HepG2 (cell line): ENCODE data around the gene TPX2. TPM values are rescaled to one million over a fixed set of nuclear protein-coding genes. Genes with fewer than 3 reads are reported as not detected.

ENCODE experiments used
- ATAC-seq: fragments of 200-7000 bp; cut with Tn5 transposase; 3 replicates; pipeline ENCODE4 v1.9.1; 2020; ENCODE audit warnings: mild to moderate bottlenecking, moderate library complexity
- BruUV-seq: library from RNA; stranded (reverse); fragments of 400-500 nt; replicated peaks from 2 replicates; lab custom pipeline; 2021; lab: Mats Ljungman, UMichigan
- CTCF ChIA-PET: fragments of 300-600 bp; formaldehyde crosslinking; extraction: SDS; loops from one replicate; lab custom pipeline; 2021; ENCODE audit warnings: low total read pairs, inconsistent platforms, low intra/inter-chr PET ratio; lab: Yijun Ruan, JAX
- POLR2A ChIA-PET: fragments of 350-600 bp; sonication (Branson Sonifier 250); formaldehyde crosslinking; loops from one replicate; lab custom pipeline; 2020; ENCODE audit warnings: antibody characterized with exemption, inconsistent platforms; lab: Yijun Ruan, JAX
- DNase-seq: peaks from one replicate; pipeline ENCODE4 v3.0.0-alpha.2; 2015; ENCODE audit warnings: low spot score
- FAIRE-seq: peaks from 3 replicates; lab custom pipeline; 2011; peaks lifted over from hg19 to GRCh38; lab: Jason Lieb, UNC
- H2AFZ ChIP-seq: one replicate; pipeline ENCODE4 v1.6.1; 2011; ENCODE audit warnings: low read length, inconsistent platforms
- H3K27ac ChIP-seq: fragments of 300-600 bp; 3 replicates; pipeline ENCODE4 v1.8.0; 2011; ENCODE audit warnings: mixed run types, mild to moderate bottlenecking, mixed read lengths, low read length, inconsistent platforms; ENCODE audit not compliant: insufficient read depth; ENCODE audit errors: extremely low read length
- H3K27me3 ChIP-seq, 2 experiments: fragments of 200-600 bp in 1 of 2; 2 replicates in 1 of 2; 3 replicates in 1 of 2; pipeline versions ENCODE4 v1.6.0 to v1.8.0; 2011; ENCODE audit warnings: low read length in 2 of 2, mild to moderate bottlenecking in 2 of 2, moderate library complexity in 2 of 2, inconsistent platforms in 1 of 2; ENCODE audit not compliant: insufficient read depth in 2 of 2, control insufficient read depth in 1 of 2
- H3K36me3 ChIP-seq, 2 experiments: fragments of 200-600 bp in 1 of 2; replicated peaks in 1 of 2; 2 replicates in 1 of 2; 3 replicates in 1 of 2; pipeline versions ENCODE4 v1.5.1 to v1.8.0; 2011; ENCODE audit warnings: low read length in 2 of 2, inconsistent platforms in 1 of 2; ENCODE audit not compliant: insufficient read depth in 2 of 2, control insufficient read depth in 1 of 2
- H3K4me1 ChIP-seq: 2 replicates; pipeline ENCODE4 v1.5.1; 2012; ENCODE audit warnings: low read length, inconsistent platforms; ENCODE audit not compliant: insufficient read depth
- H3K4me2 ChIP-seq: 2 replicates; pipeline ENCODE4 v1.6.0; 2011; ENCODE audit warnings: low read depth, low read length, inconsistent platforms
- H3K4me3 ChIP-seq, 3 experiments: fragments of 200-600 bp in 1 of 3; sonication (generic), shearing (Covaris generic) in 1 of 3; replicated peaks in 1 of 3; 2 replicates each; pipeline ENCODE4 v1.5.1; 2011 to 2016; ENCODE audit warnings: low read length in 3 of 3, inconsistent platforms in 2 of 3, low read depth in 2 of 3, mild to moderate bottlenecking in 2 of 3, control low read depth in 1 of 3, mixed read lengths in 1 of 3; ENCODE audit not compliant: insufficient read depth in 1 of 3
- H3K79me2 ChIP-seq: one replicate; pipeline ENCODE4 v1.6.1; 2011; ENCODE audit warnings: low read length, inconsistent platforms; ENCODE audit not compliant: insufficient read depth
- H3K9ac ChIP-seq: 2 replicates; pipeline ENCODE4 v1.6.0; 2011; ENCODE audit warnings: mild to moderate bottlenecking, low read depth, low read length, inconsistent platforms; ENCODE audit not compliant: insufficient read depth
- H3K9me3 ChIP-seq: 2 replicates; pipeline ENCODE4 v1.5.1; 2012; ENCODE audit warnings: mild to moderate bottlenecking, low read length
- H4K20me1 ChIP-seq: 2 replicates; pipeline ENCODE4 v1.6.0; 2011; ENCODE audit warnings: inconsistent platforms, mild to moderate bottlenecking, low read length, moderate library complexity; ENCODE audit not compliant: insufficient read depth
- ATF1 ChIP-seq: IDR thresholded peaks from 2 replicates; pipeline ENCODE4 v1.6.1; 2016; ENCODE audit warnings: mild to moderate bottlenecking, control low read depth
- GLI4 ChIP-seq: sonication (generic); formaldehyde crosslinking; IDR thresholded peaks from 2 replicates; pipeline ENCODE4 v1.5.1; 2020; ENCODE audit warnings: missing genetic modification reagents, mild to moderate bottlenecking, moderate library complexity, borderline replicate concordance
- JARID2 ChIP-seq: sonication (generic); formaldehyde crosslinking; IDR thresholded peaks from 2 replicates; pipeline ENCODE4 v1.8.1; 2023; ENCODE audit warnings: missing genetic modification reagents, inconsistent platforms; ENCODE audit not compliant: insufficient replicate concordance
- KDM6A ChIP-seq: IDR thresholded peaks from 2 replicates; pipeline ENCODE4 v1.6.1; 2016; ENCODE audit warnings: low read depth
- MEIS1 ChIP-seq: sonication (generic); formaldehyde crosslinking; IDR thresholded peaks from 2 replicates; pipeline ENCODE4 v1.9.0; 2021; ENCODE audit warnings: mild to moderate bottlenecking, missing genetic modification reagents, moderate library complexity, borderline replicate concordance
- MIER3 ChIP-seq: IDR thresholded peaks from 2 replicates; pipeline ENCODE4 v1.6.1; 2016; ENCODE audit warnings: missing compliant biosample characterization, borderline replicate concordance
- PRMT3 ChIP-seq: sonication (generic); formaldehyde crosslinking; IDR thresholded peaks from 2 replicates; pipeline ENCODE4 v1.8.1; 2022; ENCODE audit warnings: low read depth, mild to moderate bottlenecking, moderate library complexity, missing genetic modification reagents, borderline replicate concordance
- RAD21 ChIP-seq: fragments of 450-650 bp; formaldehyde crosslinking; IDR thresholded peaks from 2 replicates; pipeline ENCODE4 v1.5.0; 2020; ENCODE audit warnings: mild to moderate bottlenecking
- RFXAP ChIP-seq: sonication (generic); formaldehyde crosslinking; IDR thresholded peaks from 2 replicates; pipeline ENCODE4 v1.4.0; 2020; ENCODE audit warnings: missing genetic modification reagents, borderline replicate concordance
- SALL2 ChIP-seq: sonication (generic); formaldehyde crosslinking; IDR thresholded peaks from 2 replicates; pipeline ENCODE4 v1.8.1; 2023; ENCODE audit warnings: mild to moderate bottlenecking, missing genetic modification reagents, inconsistent platforms
- ZBTB20 ChIP-seq: sonication (generic); formaldehyde crosslinking; IDR thresholded peaks from 2 replicates; pipeline ENCODE4 v1.8.1; 2023; ENCODE audit warnings: missing genetic modification reagents, low read depth, mild to moderate bottlenecking, borderline replicate concordance
- ZNF317 ChIP-seq: sonication (generic); formaldehyde crosslinking; IDR thresholded peaks from 2 replicates; pipeline ENCODE4 v1.5.0; 2020; ENCODE audit warnings: mild to moderate bottlenecking, missing genetic modification reagents
- ZNF333 ChIP-seq: sonication (generic); formaldehyde crosslinking; IDR thresholded peaks from 2 replicates; pipeline ENCODE4 v1.4.0; 2020; ENCODE audit warnings: mild to moderate bottlenecking, missing genetic modification reagents, borderline replicate concordance
- WGBS: methylation state at CpG from one replicate; pipeline ENCODE4 v1.1.6; 2017; ENCODE audit warnings: low lambda C conversion rate; 5-methylcytosine and 5-hydroxymethylcytosine counted together
- in situ Hi-C: cut with HindIII; loops from 2 replicates; pipeline ENCODE4 v1.10.0; 2017; ENCODE audit warnings: low pct_unique_long_range_greater_than_20kb; ENCODE audit not compliant: extremely low pct_ligation_motif_present
- intact Hi-C: fragments of 100-400 bp; cut with micrococcal nuclease; formaldehyde crosslinking; loops from one replicate; pipeline ENCODE4 v1.10.0; 2022; ENCODE audit not compliant: unreplicated experiment
- polyA plus RNA-seq, 8 experiments: library from polyadenylated mRNA; depleted of rRNA in 3 of 8; stranded (reverse) in 7 of 8; unstranded in 1 of 8; fragments of >200 nt; fragmentation: Illumina TruSeq in 4 of 8; extraction: Trizol in 4 of 8; gene quantifications; 2 replicates each; pipeline versions ENCODE4 v1.2.1 to v1.2.3, GENCODE V29; 2011 to 2016; ENCODE audit warnings: low read depth in 4 of 8, missing spikeins in 1 of 8, mixed read lengths in 1 of 8; ENCODE audit not compliant: insufficient read depth in 1 of 8
- total RNA-seq, 5 experiments: library from RNA; depleted of rRNA; stranded (reverse); fragments of >200 nt; fragmentation: Illumina TruSeq; extraction: Trizol; gene quantifications; 2 replicates each; pipeline ENCODE4 v1.2.3, GENCODE V29; 2016; ENCODE audit warnings: low read depth in 1 of 5
- TF ChIP-seq, protein P1 (sequence below): sonication (generic); formaldehyde crosslinking; IDR thresholded peaks from 2 replicates; pipeline ENCODE4 v1.8.0; 2022; ENCODE audit warnings: missing genetic modification reagents, mild to moderate bottlenecking, moderate library complexity, borderline replicate concordance
- TF ChIP-seq, protein P2 (sequence below): IDR thresholded peaks from 2 replicates; pipeline ENCODE4 v1.6.1; 2012; ENCODE audit warnings: inconsistent platforms
- TF ChIP-seq, protein P3 (sequence below): sonication (generic); formaldehyde crosslinking; IDR thresholded peaks from 2 replicates; pipeline ENCODE4; 2020; ENCODE audit warnings: missing genetic modification reagents, mild to moderate bottlenecking, borderline replicate concordance

The TPX2 gene
- total and polyA plus RNA-seq, 2 of the 13 experiments (the other 11 are each of a cell fraction or from before 2014, with no cell fraction given) = 34.3 to 124 TPM

DNA sequence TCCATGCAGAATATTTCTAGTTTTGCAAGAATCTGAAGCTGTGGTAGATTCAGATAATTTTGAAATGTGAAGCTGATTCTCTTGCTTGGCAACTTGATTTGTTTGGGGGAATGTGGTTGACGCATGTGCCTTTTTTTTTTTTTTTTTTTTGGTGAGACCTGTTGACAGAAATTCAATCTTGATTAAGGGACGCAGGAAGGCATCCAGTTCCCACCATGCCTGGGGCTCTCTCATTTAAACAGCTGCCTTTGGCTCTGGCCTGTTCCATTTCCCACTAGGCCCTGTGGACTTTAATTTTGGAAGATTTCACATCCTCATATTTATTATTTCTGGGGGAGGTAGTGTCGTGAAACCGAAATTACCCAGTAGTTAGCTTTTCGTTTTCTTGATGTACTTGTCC is 8.6 kb downstream of the TPX2 start:
- CTCF ChIA-PET = no interaction called here
- Histone ChIP-seq H3K9ac (no peak overlapping the region), H3K27ac (no peak overlapping the region), H3K27me3 (no peaks in the 10 kb centered on the region), H4K20me1 (no peaks in the 10 kb centered on the region), H3K4me2 (no peak overlapping the region), H3K9me3 (no peaks in the 10 kb centered on the region), H3K36me3 (peaks cover 8 to 49% of the 10 kb centered on the region in 2 experiments), H3K79me2 (peaks cover 92% of the 10 kb centered on the region), H3K4me1 (peaks cover 35% of the 10 kb centered on the region), H3K4me3 (no peak overlapping the region), H2AFZ (no peak overlapping the region)
- BruUV-seq = no TSS peak
- POLR2A ChIA-PET = interaction anchor here (1.5 kb wide), 1 partner anchor 9 kb away, joined by 5 read pairs; the partner anchor contains the start of gene TPX2
- WGBS = 96% methylated on average over 5 of the region's 5 CpGs
- in situ Hi-C loops (no loop called here), intact Hi-C loops (no loop called here)
- ATAC-seq (no peak), DNase-seq (no peak), FAIRE-seq (no peak)
- TF ChIP-seq, protein P1, sequence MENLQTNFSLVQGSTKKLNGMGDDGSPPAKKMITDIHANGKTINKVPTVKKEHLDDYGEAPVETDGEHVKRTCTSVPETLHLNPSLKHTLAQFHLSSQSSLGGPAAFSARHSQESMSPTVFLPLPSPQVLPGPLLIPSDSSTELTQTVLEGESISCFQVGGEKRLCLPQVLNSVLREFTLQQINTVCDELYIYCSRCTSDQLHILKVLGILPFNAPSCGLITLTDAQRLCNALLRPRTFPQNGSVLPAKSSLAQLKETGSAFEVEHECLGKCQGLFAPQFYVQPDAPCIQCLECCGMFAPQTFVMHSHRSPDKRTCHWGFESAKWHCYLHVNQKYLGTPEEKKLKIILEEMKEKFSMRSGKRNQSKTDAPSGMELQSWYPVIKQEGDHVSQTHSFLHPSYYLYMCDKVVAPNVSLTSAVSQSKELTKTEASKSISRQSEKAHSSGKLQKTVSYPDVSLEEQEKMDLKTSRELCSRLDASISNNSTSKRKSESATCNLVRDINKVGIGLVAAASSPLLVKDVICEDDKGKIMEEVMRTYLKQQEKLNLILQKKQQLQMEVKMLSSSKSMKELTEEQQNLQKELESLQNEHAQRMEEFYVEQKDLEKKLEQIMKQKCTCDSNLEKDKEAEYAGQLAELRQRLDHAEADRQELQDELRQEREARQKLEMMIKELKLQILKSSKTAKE (CRISPR knock-in tag) = no peak
- TF ChIP-seq ZBTB20 (CRISPR knock-in tag) (no peak), KDM6A (CRISPR knock-in tag) (no peak), ATF1 (CRISPR knock-in tag) (no peak), MEIS1 (CRISPR knock-in tag) (no peak), ZNF317 (CRISPR knock-in tag) (no peak), PRMT3 (CRISPR knock-in tag) (no peak), ZNF333 (CRISPR knock-in tag) (no peak), RAD21 (CRISPR knock-in tag) (no peak), MIER3 (CRISPR knock-in tag) (no peak), SALL2 (no peak), GLI4 (CRISPR knock-in tag) (no peak), RFXAP (no peak), JARID2 (CRISPR knock-in tag) (no peak)
- TF ChIP-seq, protein P2, sequence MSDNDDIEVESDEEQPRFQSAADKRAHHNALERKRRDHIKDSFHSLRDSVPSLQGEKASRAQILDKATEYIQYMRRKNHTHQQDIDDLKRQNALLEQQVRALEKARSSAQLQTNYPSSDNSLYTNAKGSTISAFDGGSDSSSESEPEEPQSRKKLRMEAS = no peak
- TF ChIP-seq, protein P3, sequence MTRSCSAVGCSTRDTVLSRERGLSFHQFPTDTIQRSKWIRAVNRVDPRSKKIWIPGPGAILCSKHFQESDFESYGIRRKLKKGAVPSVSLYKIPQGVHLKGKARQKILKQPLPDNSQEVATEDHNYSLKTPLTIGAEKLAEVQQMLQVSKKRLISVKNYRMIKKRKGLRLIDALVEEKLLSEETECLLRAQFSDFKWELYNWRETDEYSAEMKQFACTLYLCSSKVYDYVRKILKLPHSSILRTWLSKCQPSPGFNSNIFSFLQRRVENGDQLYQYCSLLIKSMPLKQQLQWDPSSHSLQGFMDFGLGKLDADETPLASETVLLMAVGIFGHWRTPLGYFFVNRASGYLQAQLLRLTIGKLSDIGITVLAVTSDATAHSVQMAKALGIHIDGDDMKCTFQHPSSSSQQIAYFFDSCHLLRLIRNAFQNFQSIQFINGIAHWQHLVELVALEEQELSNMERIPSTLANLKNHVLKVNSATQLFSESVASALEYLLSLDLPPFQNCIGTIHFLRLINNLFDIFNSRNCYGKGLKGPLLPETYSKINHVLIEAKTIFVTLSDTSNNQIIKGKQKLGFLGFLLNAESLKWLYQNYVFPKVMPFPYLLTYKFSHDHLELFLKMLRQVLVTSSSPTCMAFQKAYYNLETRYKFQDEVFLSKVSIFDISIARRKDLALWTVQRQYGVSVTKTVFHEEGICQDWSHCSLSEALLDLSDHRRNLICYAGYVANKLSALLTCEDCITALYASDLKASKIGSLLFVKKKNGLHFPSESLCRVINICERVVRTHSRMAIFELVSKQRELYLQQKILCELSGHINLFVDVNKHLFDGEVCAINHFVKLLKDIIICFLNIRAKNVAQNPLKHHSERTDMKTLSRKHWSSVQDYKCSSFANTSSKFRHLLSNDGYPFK (CRISPR knock-in tag) = no peak
